GM12878 (cell line): Measurements from ENCODE around the gene NECAB3. TPM values are rescaled to one million over a fixed set of nuclear protein-coding genes. Genes with fewer than 3 reads are reported as not detected.

Source experiments
- ATAC-seq: fragments of 200-7000 bp; cut with Tn5 transposase; 3 replicates; pipeline ENCODE4 v1.9.1; 2020; ENCODE audit warnings: mild to moderate bottlenecking, moderate library complexity
- BruUV-seq: library from RNA; stranded (reverse); fragments of 400-500 nt; replicated peaks from 2 replicates; lab custom pipeline; 2021; lab: Mats Ljungman, UMichigan
- CTCF ChIA-PET: fragments of 300-600 bp; sonication (Branson Sonifier 250); formaldehyde crosslinking; extraction: SDS; loops from one replicate; lab custom pipeline; 2021; ENCODE audit warnings: inconsistent platforms; lab: Yijun Ruan, JAX
- POLR2A ChIA-PET: fragments of 350-600 bp; formaldehyde crosslinking; extraction: SDS; loops from one replicate; lab custom pipeline; 2021; ENCODE audit warnings: inconsistent platforms; lab: Charles Lee
- RAD21 ChIA-PET: fragments of 300-600 bp; sonication (Branson Sonifier 250); formaldehyde crosslinking; loops from one replicate; lab custom pipeline; 2023; ENCODE audit warnings: antibody characterized with exemption; ENCODE audit not compliant: unreplicated experiment; lab: Charles Lee
- SMC1A ChIA-PET: fragments of 300-600 bp; sonication (Branson Sonifier 250); formaldehyde crosslinking; loops from one replicate; lab custom pipeline; 2023; ENCODE audit not compliant: unreplicated experiment, uncharacterized antibody; lab: Charles Lee
- DNase-seq: peaks from one replicate; pipeline ENCODE4 v3.0.0-alpha.2; 2011; ENCODE audit warnings: low read depth, low spot score
- FAIRE-seq: peaks from 3 replicates; lab custom pipeline; 2011; peaks lifted over from hg19 to GRCh38; lab: Jason Lieb, UNC
- H2AFZ ChIP-seq: 2 replicates; pipeline ENCODE4 v1.6.0; 2011; ENCODE audit warnings: low read depth, low read length, control low read depth; ENCODE audit not compliant: control insufficient read depth
- H3K27ac ChIP-seq: 2 replicates; pipeline ENCODE4 v1.5.1; 2011; ENCODE audit warnings: control low read depth; ENCODE audit not compliant: control insufficient read depth, insufficient read depth
- H3K27me3 ChIP-seq, 2 experiments: replicated peaks in 1 of 2; 2 replicates each; pipeline versions ENCODE4 v1.6.0 to v1.6.1; 2011; ENCODE audit warnings: low read length in 1 of 2; ENCODE audit not compliant: control insufficient read depth in 2 of 2, insufficient read depth in 2 of 2
- H3K36me3 ChIP-seq, 2 experiments: 2 replicates each; pipeline ENCODE4 v1.5.1; 2011; ENCODE audit warnings: low read length in 1 of 2; ENCODE audit not compliant: control insufficient read depth in 2 of 2, insufficient read depth in 2 of 2
- H3K4me1 ChIP-seq: 2 replicates; pipeline ENCODE4 v1.6.1; 2011; ENCODE audit warnings: mild to moderate bottlenecking, low read length, moderate library complexity, mixed read lengths; ENCODE audit not compliant: control insufficient read depth, insufficient read depth
- H3K4me2 ChIP-seq: 2 replicates; pipeline ENCODE4 v1.6.0; 2011; ENCODE audit warnings: control low read depth; ENCODE audit not compliant: control insufficient read depth, insufficient read depth
- H3K4me3 ChIP-seq: fragments of 200-600 bp; sonication (generic); 2 replicates; pipeline ENCODE4 v1.5.1; 2016
- H3K79me2 ChIP-seq: 2 replicates; pipeline ENCODE4 v1.6.0; 2011; ENCODE audit warnings: low read length; ENCODE audit not compliant: control insufficient read depth, insufficient read depth
- H3K9ac ChIP-seq: 2 replicates; pipeline ENCODE4 v1.8.0; 2011; ENCODE audit warnings: low read length, control low read depth, mixed read lengths; ENCODE audit not compliant: control insufficient read depth, insufficient read depth
- H3K9me3 ChIP-seq: replicated peaks from 3 replicates; pipeline ENCODE4 v1.5.1; 2011; ENCODE audit warnings: mild to moderate bottlenecking, low read length; ENCODE audit not compliant: control insufficient read depth, insufficient read depth
- H4K20me1 ChIP-seq: 2 replicates; pipeline ENCODE4 v1.6.0; 2011; ENCODE audit not compliant: control insufficient read depth, insufficient read depth
- BMI1 ChIP-seq: fragments of 450-650 bp; IDR thresholded peaks from 2 replicates; pipeline ENCODE4 v1.6.1; 2016; ENCODE audit warnings: mild to moderate bottlenecking, moderate library complexity, borderline replicate concordance
- CEBPB ChIP-seq, 2 experiments: fragments of 150-350 bp in 1 of 2; IDR thresholded peaks; 2 replicates each; pipeline ENCODE4 v1.6.1; 2012 to 2014; ENCODE audit warnings: low read depth in 2 of 2, low read length in 2 of 2, borderline replicate concordance in 1 of 2, inconsistent platforms in 1 of 2
- CEBPZ ChIP-seq: fragments of 150-350 bp; IDR thresholded peaks from 2 replicates; pipeline ENCODE4 v1.6.1; 2016; ENCODE audit warnings: low read depth, low read length
- EP300 ChIP-seq, 2 experiments: fragments of 150-350 bp in 1 of 2; IDR thresholded peaks; 2 replicates each; pipeline ENCODE4 v1.6.1; 2011 to 2012; ENCODE audit warnings: low read depth in 2 of 2, low read length in 2 of 2, borderline replicate concordance in 1 of 2, improper control_type of control experiment in 1 of 2, inconsistent platforms in 1 of 2; ENCODE audit not compliant: control insufficient read depth in 1 of 2
- ETV6 ChIP-seq, 2 experiments: fragments of 450-650 bp in 1 of 2; IDR thresholded peaks in 1 of 2; conservative IDR thresholded peaks in 1 of 2; 2 replicates each; pipeline ENCODE4 v1.6.1; 2014; ENCODE audit warnings: antibody characterized with exemption in 1 of 2, borderline replicate concordance in 1 of 2, low read depth in 1 of 2, mild to moderate bottlenecking in 1 of 2, moderate library complexity in 1 of 2
- IKZF1 ChIP-seq: fragments of 450-650 bp; conservative IDR thresholded peaks from 2 replicates; pipeline ENCODE4 v1.6.1; 2017; ENCODE audit warnings: antibody characterized with exemption, mild to moderate bottlenecking
- JUND ChIP-seq: IDR thresholded peaks from 2 replicates; pipeline ENCODE4 v1.6.1; 2012; ENCODE audit warnings: low read depth, mild to moderate bottlenecking, low read length, improper control_type of control experiment, moderate library complexity
- KLF5 ChIP-seq: fragments of 450-650 bp; IDR thresholded peaks from 2 replicates; pipeline ENCODE4 v1.6.1; 2014; ENCODE audit warnings: mild to moderate bottlenecking; ENCODE audit not compliant: partially characterized antibody
- MYC ChIP-seq: IDR thresholded peaks from 2 replicates; pipeline ENCODE4 v1.6.1; 2011; ENCODE audit warnings: mild to moderate bottlenecking, low read length, moderate library complexity, inconsistent platforms; ENCODE audit not compliant: insufficient read depth, insufficient replicate concordance, insufficient read length, severe bottlenecking
- POLR2A ChIP-seq: IDR thresholded peaks from 2 replicates; pipeline ENCODE4 v1.6.1; 2011; ENCODE audit warnings: low read depth, mild to moderate bottlenecking, low read length
- SMAD5 ChIP-seq: IDR thresholded peaks from 2 replicates; pipeline ENCODE4 v1.6.1; 2016; ENCODE audit warnings: antibody characterized with exemption, low read depth
- ZBED1 ChIP-seq: IDR thresholded peaks from 2 replicates; pipeline ENCODE4 v1.6.1; 2016; ENCODE audit warnings: borderline replicate concordance
- ZNF24 ChIP-seq: fragments of 450-650 bp; IDR thresholded peaks from 2 replicates; pipeline ENCODE4 v1.6.1; 2017; ENCODE audit warnings: antibody characterized with exemption, mild to moderate bottlenecking
- WGBS: methylation state at CpG from one replicate; pipeline ENCODE4 v1.1.6; 2016; ENCODE audit warnings: low lambda C conversion rate; ENCODE audit not compliant: insufficient replicate concordance, insufficient coverage; ENCODE audit errors: missing lambda C conversion rate; 5-methylcytosine and 5-hydroxymethylcytosine counted together
- in situ Hi-C: fragments of 300-500 bp; cut with MboI; formaldehyde crosslinking; loops from 9 replicates; pipeline ENCODE4 v1.14.3; 2018; ENCODE audit warnings: mixed read lengths
- intact Hi-C: fragments of 100-400 bp; cut with micrococcal nuclease; formaldehyde crosslinking; loops from one replicate; pipeline ENCODE4 v1.14.2; 2022; ENCODE audit not compliant: unreplicated experiment
- polyA plus RNA-seq, 11 experiments: library from polyadenylated mRNA; depleted of rRNA in 4 of 11; unstranded in 6 of 11; stranded (reverse) in 5 of 11; fragments of >200 nt; fragmentation: Nextera tagmentation in 4 of 11; fragmentation: Illumina TruSeq in 1 of 11; extraction: Ambion mirVana in 4 of 11; extraction: Trizol in 1 of 11; gene quantifications; 1 replicate in 1 of 11; 2 replicates in 10 of 11; pipeline versions ENCODE4 v1.2.1 to v1.2.3, GENCODE V29; 2011 to 2016; ENCODE audit warnings: inconsistent platforms in 2 of 11, missing spikeins in 2 of 11, low read depth in 1 of 11
- total RNA-seq, 4 experiments: library from RNA; depleted of rRNA in 3 of 4; stranded (reverse); fragments of >200 nt in 3 of 4; fragmentation: Illumina TruSeq in 1 of 4; extraction: Trizol in 1 of 4; gene quantifications; 2 replicates each; pipeline versions ENCODE4 v1.2.1 to v1.2.3, GENCODE V29; 2013 to 2021

NECAB3 gene
- total and polyA plus RNA-seq, 10 of the 15 experiments (the other 5 are each of a cell fraction or from before 2014, with no cell fraction given) = 0.21 to 17.0 (median 7.2) TPM

DNA sequence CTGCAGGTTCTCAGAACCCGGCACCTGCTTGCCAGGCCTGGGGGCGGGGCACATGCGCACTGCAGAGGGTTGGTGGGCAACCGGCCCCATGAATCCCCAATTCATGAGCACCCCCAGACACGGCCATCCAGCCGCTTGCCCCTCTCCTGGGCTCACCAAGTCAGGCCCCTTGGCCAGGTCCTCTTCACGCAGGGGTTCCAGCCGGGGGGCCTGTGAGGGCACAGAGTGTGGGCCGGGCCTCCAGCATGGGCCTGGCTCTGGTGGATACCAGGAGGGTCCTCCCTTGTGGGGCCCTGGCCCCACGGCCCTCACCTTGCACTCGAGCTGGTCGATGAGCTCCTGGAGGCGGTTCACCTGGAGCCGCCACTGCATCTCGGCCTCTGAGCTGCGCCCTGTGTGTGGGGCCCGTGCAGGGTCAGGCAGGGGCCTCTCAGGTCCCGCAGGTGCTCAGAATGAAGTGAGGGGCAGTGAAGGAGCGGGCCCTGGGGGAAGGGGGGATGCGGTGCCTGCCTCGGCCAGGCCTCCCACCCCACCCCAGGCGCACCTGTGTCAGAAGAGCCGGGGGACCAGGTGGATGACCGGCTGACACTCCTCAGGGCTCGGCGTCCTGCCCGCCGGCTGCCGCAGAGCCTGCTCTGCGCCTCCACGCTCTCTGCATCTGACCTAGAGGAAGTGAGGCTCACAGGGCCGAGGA, 14.7 kb downstream of the NECAB3 start:
- no peak for FAIRE-seq
- Histone ChIP-seq H3K9me3 (no peaks in the 10 kb centered on the region), H4K20me1 (no peaks in the 10 kb centered on the region), H3K27me3 (no peaks in the 10 kb centered on the region), H3K4me1 (peaks cover 13% of the 10 kb centered on the region), H3K4me2 (no peak overlapping the region), H3K9ac (no peak overlapping the region), H3K27ac (no peak overlapping the region), H3K79me2 (no peaks in the 10 kb centered on the region), H2AFZ (no peak overlapping the region), H3K36me3 (no peaks in the 10 kb centered on the region), H3K4me3 (no peak overlapping the region)
- RAD21 ChIA-PET = no interaction called here
- POLR2A ChIA-PET = no interaction called here
- in situ Hi-C loops = no loop called here
- SMC1A ChIA-PET = no interaction called here
- WGBS = 91% methylated on average over 26 of the region's 32 CpGs
- DNase-seq = no peak
- BruUV-seq = no TSS peak
- intact Hi-C loops = loop anchor here (10.0 kb wide), 1 partner anchor 465 kb away; no protein-coding TSS in a partner anchor
- no peak for TF ChIP-seq BMI1
- no peak for ATAC-seq
- CTCF ChIA-PET = interaction anchor here (0.9 kb wide), 1 partner anchor 8 kb away, joined by 3 read pairs; no protein-coding TSS in a partner anchor

DNA sequence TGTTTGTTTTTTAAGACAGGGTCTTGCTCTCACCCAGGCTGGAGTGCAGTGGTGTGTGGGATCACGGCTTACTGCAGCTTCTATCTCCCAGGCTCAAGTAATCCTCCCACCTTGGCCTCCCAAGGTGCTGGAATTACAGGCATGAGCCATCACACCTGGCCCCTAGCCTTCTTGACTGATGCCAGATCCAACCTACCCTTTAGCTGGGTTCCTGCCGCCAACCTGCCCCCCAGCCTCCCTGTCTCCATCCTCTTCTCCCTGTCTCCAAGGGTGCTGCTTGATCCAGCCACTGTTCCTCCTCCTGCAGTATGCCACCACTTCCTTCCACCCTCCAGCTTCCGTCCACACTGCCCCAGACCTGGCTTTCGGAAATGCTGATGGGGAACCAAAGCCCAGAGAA, 15.3 kb downstream of the NECAB3 start:
- no peaks in the 10 kb centered on the region for H3K79me2 ChIP-seq
- no peak overlapping the region for H3K4me2 ChIP-seq
- ChIA-PET POLR2A (no interaction called here), SMC1A (no interaction called here), CTCF (interaction anchor here (0.9 kb wide), 1 partner anchor 8 kb away, joined by 3 read pairs; no protein-coding TSS in a partner anchor), RAD21 (no interaction called here)
- intact Hi-C loops = no loop called here
- H3K27me3 ChIP-seq = peaks cover 0 to 2% of the 10 kb centered on the region in 2 experiments; a peak in 1 of 4 replicates
- H3K9me3 ChIP-seq = no peaks in the 10 kb centered on the region
- FAIRE-seq (no peak), DNase-seq (no peak), ATAC-seq (no peak)
- H2AFZ ChIP-seq = no peak overlapping the region
- no TSS peak for BruUV-seq
- WGBS = 93% methylated on average over 4 of the region's 4 CpGs
- peaks cover 8% of the 10 kb centered on the region for H3K4me1 ChIP-seq
- H4K20me1 ChIP-seq = no peaks in the 10 kb centered on the region
- no peak overlapping the region for H3K4me3 ChIP-seq
- H3K27ac ChIP-seq = no peak overlapping the region
- in situ Hi-C loops = no loop called here
- no peaks in the 10 kb centered on the region for H3K36me3 ChIP-seq
- no peak overlapping the region for H3K9ac ChIP-seq
- TF ChIP-seq EP300 (IDR thresholded peaks at IDR 0.05; ENCODE audit: borderline replicate concordance in 1 of 2, control insufficient read depth in 1 of 2, low read depth in 2 of 2, low read length in 2 of 2) (no peak), KLF5 (no peak), CEBPB (IDR thresholded peaks at IDR 0.05; ENCODE audit: borderline replicate concordance in 1 of 2, low read depth in 2 of 2, low read length in 2 of 2) (no peak), ETV6 (conservative IDR thresholded peaks at IDR 0.05 in 1 of 2, IDR thresholded peaks at IDR 0.05 in 1 of 2; ENCODE audit: borderline replicate concordance in 1 of 2, low read depth in 1 of 2) (no peak), JUND (no peak), ZNF24 (no peak), MYC (no peak), POLR2A (no peak), SMAD5 (no peak), IKZF1 (no peak), CEBPZ (no peak), ZBED1 (no peak)
